A673 (cell line): ENCODE results near the gene ATP8A1.

Source experiments
- EZH2 ChIP-seq: fragments of 200-600 bp; sonication (generic); IDR thresholded peaks from 2 replicates; pipeline ENCODE4 v1.6.1; 2017; ENCODE audit warnings: borderline replicate concordance, low read depth, mild to moderate bottlenecking, mixed read lengths, antibody characterized with exemption, low read length; ENCODE audit not compliant: poor library complexity, severe bottlenecking
- TF ChIP-seq, protein P1 (sequence below): fragments of 300-800, 200-600 bp; sonication (generic); conservative IDR thresholded peaks from 2 replicates; pipeline ENCODE4 v1.5.1; 2017; ENCODE audit warnings: low read depth, mild to moderate bottlenecking, antibody characterized with exemption, low read length, moderate library complexity, mixed read lengths

DNA sequence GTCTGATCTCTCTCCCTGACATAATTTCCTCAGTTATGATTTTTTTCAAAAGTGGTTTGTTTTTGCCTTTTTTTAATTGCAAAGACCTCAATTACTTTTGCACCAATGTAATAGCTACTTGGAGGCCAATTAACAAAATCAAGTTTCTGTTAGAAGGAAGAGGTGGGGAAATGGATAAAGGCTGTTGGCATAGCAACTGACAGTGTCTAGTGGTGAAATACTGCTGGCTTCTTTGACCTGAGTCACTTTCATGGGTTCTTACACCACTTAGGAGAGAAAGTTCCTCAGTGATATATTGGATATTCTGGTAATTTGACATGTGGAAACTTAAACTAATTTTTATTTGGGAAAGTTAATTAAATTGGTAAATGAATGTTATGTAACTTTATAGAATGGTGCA lies 26.5 kb upstream of the ATP8A1 start:
- TF ChIP-seq, protein P1, sequence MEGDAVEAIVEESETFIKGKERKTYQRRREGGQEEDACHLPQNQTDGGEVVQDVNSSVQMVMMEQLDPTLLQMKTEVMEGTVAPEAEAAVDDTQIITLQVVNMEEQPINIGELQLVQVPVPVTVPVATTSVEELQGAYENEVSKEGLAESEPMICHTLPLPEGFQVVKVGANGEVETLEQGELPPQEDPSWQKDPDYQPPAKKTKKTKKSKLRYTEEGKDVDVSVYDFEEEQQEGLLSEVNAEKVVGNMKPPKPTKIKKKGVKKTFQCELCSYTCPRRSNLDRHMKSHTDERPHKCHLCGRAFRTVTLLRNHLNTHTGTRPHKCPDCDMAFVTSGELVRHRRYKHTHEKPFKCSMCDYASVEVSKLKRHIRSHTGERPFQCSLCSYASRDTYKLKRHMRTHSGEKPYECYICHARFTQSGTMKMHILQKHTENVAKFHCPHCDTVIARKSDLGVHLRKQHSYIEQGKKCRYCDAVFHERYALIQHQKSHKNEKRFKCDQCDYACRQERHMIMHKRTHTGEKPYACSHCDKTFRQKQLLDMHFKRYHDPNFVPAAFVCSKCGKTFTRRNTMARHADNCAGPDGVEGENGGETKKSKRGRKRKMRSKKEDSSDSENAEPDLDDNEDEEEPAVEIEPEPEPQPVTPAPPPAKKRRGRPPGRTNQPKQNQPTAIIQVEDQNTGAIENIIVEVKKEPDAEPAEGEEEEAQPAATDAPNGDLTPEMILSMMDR = no peak
- no peak for TF ChIP-seq EZH2
